Type B pancreatic cell (in vitro differentiated cells): ENCODE results near the gene TMEM11. TPM values are rescaled to one million over a fixed set of nuclear protein-coding genes. Genes with fewer than 3 reads are reported as not detected.

Experiments used
- DNase-seq: peaks from one replicate; pipeline ENCODE4 v3.0.0; 2021; ENCODE audit warnings: mixed read lengths; ENCODE audit not compliant: unreplicated experiment; ENCODE audit errors: extremely low spot score
- H3K27ac Mint-ChIP-seq: 2 replicates; pipeline ENCODE4 v1.8.0; 2021; ENCODE audit warnings: mild to moderate bottlenecking, mixed read lengths
- H3K27me3 Mint-ChIP-seq: 2 replicates; pipeline ENCODE4 v1.8.0; 2021; ENCODE audit warnings: mixed read lengths
- H3K36me3 Mint-ChIP-seq: 2 replicates; pipeline ENCODE4 v1.8.0; 2021; ENCODE audit warnings: mixed read lengths
- H3K4me1 Mint-ChIP-seq: one replicate; pipeline ENCODE4 v1.8.0; 2021; ENCODE audit warnings: mixed read lengths; ENCODE audit not compliant: unreplicated experiment
- H3K4me3 Mint-ChIP-seq: 2 replicates; pipeline ENCODE4 v1.8.0; 2021; ENCODE audit warnings: mild to moderate bottlenecking, mixed read lengths
- H3K9me3 Mint-ChIP-seq: 2 replicates; pipeline ENCODE4 v1.8.0; 2021; ENCODE audit warnings: mixed read lengths
- total RNA-seq: library from RNA; stranded (reverse); gene quantifications from 2 replicates; pipeline ENCODE4 v1.2.1, GENCODE V29; 2021; ENCODE audit warnings: low replicate concordance
- TF ChIP-seq, protein P1 (sequence below): fragments of 200-600 bp; sonication (generic); conservative IDR thresholded peaks from 2 replicates; pipeline ENCODE4 v1.5.0; 2021; ENCODE audit warnings: antibody characterized with exemption, mild to moderate bottlenecking

TMEM11 gene
- total RNA-seq, 1 donor from 2014 or later, result 28.4 TPM

DNA sequence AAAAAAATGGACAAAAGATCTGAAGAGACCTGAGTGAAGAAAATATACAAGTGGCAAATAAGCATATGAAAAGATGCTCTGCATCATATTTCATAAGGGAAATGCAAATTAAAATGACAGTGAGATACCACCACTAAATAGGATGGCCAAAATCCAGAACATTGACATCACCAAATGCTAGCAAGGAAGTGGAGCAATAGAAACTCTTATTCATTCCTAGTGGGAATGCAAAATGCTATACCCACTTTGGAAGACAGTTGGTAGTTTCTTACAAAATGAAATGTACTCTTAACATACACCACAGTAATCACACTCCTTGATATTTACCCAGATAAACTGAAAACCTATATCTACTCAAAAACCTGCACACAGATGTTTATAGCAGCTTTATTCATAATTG is 53.6 kb downstream of the TMEM11 start:
- no peaks in the 10 kb centered on the region for H3K36me3 Mint-ChIP-seq
- no peak for DNase-seq
- no peak overlapping the region for H3K27ac Mint-ChIP-seq

DNA sequence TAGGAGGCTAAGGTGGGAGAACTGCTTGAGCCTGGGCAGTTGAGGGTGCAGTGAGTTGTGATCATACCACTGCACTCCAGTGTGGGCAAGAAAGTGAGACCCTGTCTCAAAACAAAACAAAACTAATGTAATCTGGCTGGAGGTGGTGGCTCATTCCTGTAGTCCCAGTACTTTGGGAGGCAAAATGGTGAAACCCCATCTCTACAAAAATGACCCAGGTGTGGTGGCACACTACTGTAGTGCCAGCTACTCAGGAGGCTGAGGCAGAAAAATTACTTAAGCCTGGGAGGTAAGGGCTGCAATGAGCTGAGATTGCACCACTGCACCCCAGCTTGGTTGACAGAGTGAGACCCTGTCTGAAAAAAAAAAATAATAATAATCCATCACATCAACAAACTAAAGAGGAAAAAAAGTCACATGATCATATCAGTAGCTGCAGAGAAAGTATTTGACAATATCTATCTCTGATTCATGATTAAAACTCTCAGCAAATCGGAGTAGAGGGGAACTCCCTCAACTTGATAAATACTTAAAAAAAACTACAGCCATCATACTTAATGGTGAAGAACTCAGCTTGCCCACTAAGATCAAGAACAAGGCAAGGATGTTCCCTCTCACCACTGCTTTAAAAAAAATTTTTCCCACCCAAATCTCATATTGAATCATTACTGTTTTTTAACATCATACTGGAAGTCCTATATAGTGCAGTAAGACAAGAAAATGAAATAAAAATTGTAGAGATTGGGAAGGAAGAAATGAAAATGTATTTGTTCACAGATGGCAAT is 56.2 kb downstream of the TMEM11 start:
- Mint-ChIP-seq H3K27me3 (no peaks in the 10 kb centered on the region), H3K36me3 (peaks cover 4% of the 10 kb centered on the region), H3K27ac (no peak overlapping the region), H3K4me3 (no peak overlapping the region), H3K9me3 (peaks cover 12% of the 10 kb centered on the region), H3K4me1 (peaks cover 10% of the 10 kb centered on the region)
- TF ChIP-seq, protein P1, sequence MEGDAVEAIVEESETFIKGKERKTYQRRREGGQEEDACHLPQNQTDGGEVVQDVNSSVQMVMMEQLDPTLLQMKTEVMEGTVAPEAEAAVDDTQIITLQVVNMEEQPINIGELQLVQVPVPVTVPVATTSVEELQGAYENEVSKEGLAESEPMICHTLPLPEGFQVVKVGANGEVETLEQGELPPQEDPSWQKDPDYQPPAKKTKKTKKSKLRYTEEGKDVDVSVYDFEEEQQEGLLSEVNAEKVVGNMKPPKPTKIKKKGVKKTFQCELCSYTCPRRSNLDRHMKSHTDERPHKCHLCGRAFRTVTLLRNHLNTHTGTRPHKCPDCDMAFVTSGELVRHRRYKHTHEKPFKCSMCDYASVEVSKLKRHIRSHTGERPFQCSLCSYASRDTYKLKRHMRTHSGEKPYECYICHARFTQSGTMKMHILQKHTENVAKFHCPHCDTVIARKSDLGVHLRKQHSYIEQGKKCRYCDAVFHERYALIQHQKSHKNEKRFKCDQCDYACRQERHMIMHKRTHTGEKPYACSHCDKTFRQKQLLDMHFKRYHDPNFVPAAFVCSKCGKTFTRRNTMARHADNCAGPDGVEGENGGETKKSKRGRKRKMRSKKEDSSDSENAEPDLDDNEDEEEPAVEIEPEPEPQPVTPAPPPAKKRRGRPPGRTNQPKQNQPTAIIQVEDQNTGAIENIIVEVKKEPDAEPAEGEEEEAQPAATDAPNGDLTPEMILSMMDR, result no peak
- no peak for DNase-seq

More for the DNA sequence above, 53.6 kb downstream of the TMEM11 start:
- Mint-ChIP-seq H3K27me3 (no peaks in the 10 kb centered on the region), H3K4me1 (peaks cover 10% of the 10 kb centered on the region), H3K9me3 (peaks cover 11% of the 10 kb centered on the region), H3K4me3 (no peak overlapping the region)
- TF ChIP-seq, protein P1, result no peak

DNA sequence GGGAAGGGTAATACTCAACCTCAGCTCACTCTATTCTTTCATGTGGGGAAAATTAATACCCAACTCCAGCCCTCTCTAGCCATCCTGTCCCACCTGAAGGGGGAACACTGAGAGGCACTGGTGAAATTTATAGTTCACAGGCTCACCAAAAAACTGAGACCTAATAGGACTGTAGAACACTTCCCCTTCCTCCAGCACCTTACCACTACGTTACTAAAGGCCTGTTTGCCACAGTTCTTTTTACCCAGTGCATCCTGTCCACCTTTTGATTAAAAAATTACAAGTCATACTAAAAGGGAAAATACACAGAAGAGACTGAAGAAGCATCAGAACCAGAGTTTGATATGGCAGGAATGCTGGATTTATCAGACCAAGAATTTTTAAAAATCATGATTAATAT is 61.2 kb downstream of the TMEM11 start:
- TF ChIP-seq, protein P1, result no peak
- H3K4me1 Mint-ChIP-seq, result no peaks in the 10 kb centered on the region
- peaks cover 18% of the 10 kb centered on the region for H3K36me3 Mint-ChIP-seq
- no peaks in the 10 kb centered on the region for H3K27me3 Mint-ChIP-seq
- DNase-seq, result no peak
- no peak overlapping the region for H3K4me3 Mint-ChIP-seq
- peaks cover 17% of the 10 kb centered on the region for H3K9me3 Mint-ChIP-seq
- no peak overlapping the region for H3K27ac Mint-ChIP-seq

DNA sequence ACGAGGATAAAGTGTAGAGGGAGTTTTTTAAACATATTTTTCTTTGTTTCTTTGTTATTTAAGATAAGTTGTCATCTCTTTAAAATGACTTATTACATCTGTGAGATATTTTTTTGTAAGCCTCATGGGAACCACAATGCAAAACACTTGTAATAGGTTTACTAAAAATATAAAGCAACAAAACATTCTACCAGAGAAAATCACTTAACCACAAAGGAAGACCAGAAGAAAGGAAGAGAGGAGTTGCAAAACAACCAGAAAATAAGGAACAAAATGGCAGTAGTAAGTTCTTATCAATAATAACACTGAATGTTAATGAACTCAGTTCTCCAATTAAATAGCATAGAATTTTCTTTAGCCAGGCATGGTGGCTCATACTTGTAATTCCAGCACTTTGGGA is 64.3 kb downstream of the TMEM11 start:
- Mint-ChIP-seq H3K9me3 (peaks cover 4% of the 10 kb centered on the region), H3K4me3 (no peak overlapping the region), H3K27me3 (no peaks in the 10 kb centered on the region), H3K36me3 (peaks cover 35% of the 10 kb centered on the region), H3K4me1 (no peaks in the 10 kb centered on the region), H3K27ac (no peak overlapping the region)
- TF ChIP-seq, protein P1, result no peak
- no peak for DNase-seq

Other genes with a start within 250 kb of the TMEM11 start
- 221 and 279 TPM in 2 replicates for gene USP22, start 171.2 kb downstream of the TMEM11 start, total RNA-seq
- 17.5 and 24.5 TPM in 2 replicates for gene DHRS7B, start 87.2 kb downstream of the TMEM11 start, total RNA-seq
- 9.8 and 10.7 TPM in 2 replicates for gene NATD1, start 39.2 kb upstream of the TMEM11 start, total RNA-seq
- gene MAP2K3, start 70.5 kb upstream of the TMEM11 start, total RNA-seq, result 23.6 and 27.5 TPM in 2 replicates
- 0.59 and 2.2 TPM in 2 replicates for gene KCNJ12, start 162.2 kb upstream of the TMEM11 start, total RNA-seq